OCI-LY1 (cell line): ENCODE measurements around the gene SLC27A1.
A peak's percentile ranks its signal among the peaks of the same experiment; 100 is the strongest.

ENCODE experiments used
- H2AFZ ChIP-seq: fragments of 200-600 bp; sonication (generic), shearing (Covaris generic); 2 replicates; pipeline ENCODE4 v1.6.0; 2014; ENCODE audit warnings: antibody characterized with exemption, mild to moderate bottlenecking, low read length
- H3F3A ChIP-seq: fragments of 200-600 bp; sonication (generic), shearing (Covaris generic); 2 replicates; pipeline ENCODE4 v1.6.0; 2014; ENCODE audit warnings: mild to moderate bottlenecking, antibody characterized with exemption, low read length, moderate library complexity; ENCODE audit not compliant: insufficient read depth
- H3K27ac ChIP-seq: fragments of 200-600 bp; sonication (generic); 2 replicates; pipeline ENCODE4 v1.5.1; 2014; ENCODE audit warnings: low read length, mixed run types, mild to moderate bottlenecking, low read depth; ENCODE audit not compliant: poor library complexity, severe bottlenecking
- H3K27me3 ChIP-seq: fragments of 200-600 bp; sonication (generic); 2 replicates; pipeline ENCODE4 v1.6.0; 2014; ENCODE audit warnings: antibody characterized with exemption, mild to moderate bottlenecking, low read length, moderate library complexity; ENCODE audit not compliant: insufficient read depth
- H3K36me3 ChIP-seq: fragments of 200-600 bp; sonication (generic); 2 replicates; pipeline ENCODE4 v1.6.1; 2014; ENCODE audit warnings: mild to moderate bottlenecking, antibody characterized with exemption, low read length, moderate library complexity, mixed read lengths; ENCODE audit not compliant: insufficient read depth
- H3K4me1 ChIP-seq: fragments of 200-600 bp; sonication (generic); 2 replicates; pipeline ENCODE4 v1.5.1; 2014; ENCODE audit warnings: mild to moderate bottlenecking, low read length, moderate library complexity; ENCODE audit not compliant: insufficient read depth, severe bottlenecking
- H3K4me2 ChIP-seq: fragments of 200-600 bp; sonication (generic), shearing (Covaris generic); 2 replicates; pipeline ENCODE4 v1.6.1; 2014; ENCODE audit warnings: low read length
- H3K4me3 ChIP-seq: fragments of 200-600 bp; sonication (generic); 2 replicates; pipeline ENCODE4 v1.5.1; 2014; ENCODE audit warnings: low read length, low read depth, mild to moderate bottlenecking, mixed read lengths; ENCODE audit not compliant: poor library complexity, severe bottlenecking
- H3K79me2 ChIP-seq: fragments of 200-600 bp; shearing (Covaris generic); 2 replicates; pipeline ENCODE4 v1.6.1; 2016; ENCODE audit warnings: mixed run types, low read length, mixed read lengths; ENCODE audit not compliant: insufficient read depth
- H3K9ac ChIP-seq: fragments of 200-600 bp; sonication (generic), shearing (Covaris generic); 2 replicates; pipeline ENCODE4 v1.6.1; 2014; ENCODE audit warnings: mild to moderate bottlenecking, low read length, mixed read lengths
- H3K9me2 ChIP-seq: fragments of 200-600 bp; sonication (generic), shearing (Covaris generic); 2 replicates; pipeline ENCODE4 v1.6.1; 2014; ENCODE audit warnings: low read depth, mild to moderate bottlenecking, low read length, mixed read lengths
- H3K9me3 ChIP-seq: fragments of 200-600 bp; shearing (Covaris generic); 2 replicates; pipeline ENCODE4 v1.6.1; 2014; ENCODE audit warnings: low read length, mixed read lengths
- H4K20me1 ChIP-seq: fragments of 200-600 bp; sonication (generic), shearing (Covaris generic); 2 replicates; pipeline ENCODE4 v1.6.0; 2016; ENCODE audit warnings: mild to moderate bottlenecking, low read length; ENCODE audit not compliant: insufficient read depth
- EZH2 ChIP-seq: fragments of 200-600 bp; sonication (generic), shearing (Covaris generic); IDR thresholded peaks from 2 replicates; pipeline ENCODE4 v1.8.0; 2017; ENCODE audit warnings: borderline replicate concordance, mixed run types, mild to moderate bottlenecking, antibody characterized with exemption, low read length, moderate library complexity, mixed read lengths
- TF ChIP-seq, protein P1 (sequence below): fragments of 200-600 bp; sonication (generic), shearing (Covaris generic); IDR thresholded peaks from 2 replicates; pipeline ENCODE4 v1.5.1; 2017; ENCODE audit warnings: mild to moderate bottlenecking, antibody characterized with exemption, low read length, moderate library complexity, mixed read lengths

SLC27A1 gene

DNA sequence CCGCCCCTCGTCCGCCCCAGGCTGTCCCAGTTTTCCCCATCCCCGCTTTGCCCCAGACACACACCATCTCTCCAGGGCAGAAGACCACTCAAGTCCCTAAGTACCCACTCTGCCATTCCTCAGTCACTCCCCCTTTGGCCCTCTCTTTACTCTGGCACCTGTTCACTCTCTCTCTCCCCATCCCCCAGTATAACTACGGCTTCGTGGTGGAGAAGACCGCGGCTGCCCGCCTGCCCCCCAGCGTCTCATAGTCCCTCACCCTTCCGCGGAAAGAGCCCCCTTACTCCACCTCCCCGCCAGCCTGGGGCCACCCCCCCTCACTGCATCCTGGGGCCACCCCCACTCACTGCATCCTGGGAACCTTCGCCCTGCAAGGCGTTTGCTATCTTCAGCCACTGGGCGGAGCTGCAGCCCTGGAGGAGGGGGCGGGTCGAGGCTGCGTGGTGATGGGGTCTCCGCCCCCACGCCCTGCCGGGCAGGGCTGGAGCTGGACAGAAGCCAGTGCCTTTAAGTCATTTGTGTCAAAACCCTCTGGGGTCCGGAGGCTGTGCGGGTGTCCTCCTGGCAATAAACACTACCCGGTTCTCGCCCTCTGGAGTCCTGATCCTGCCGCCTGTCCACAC is 45.5 kb upstream of the SLC27A1 start:
- Histone ChIP-seq H3K9me3 (no peaks in the 10 kb centered on the region), H3F3A (no peaks in the 10 kb centered on the region), H2AFZ (no peak overlapping the region), H3K9ac (no peak overlapping the region), H3K36me3 (no peaks in the 10 kb centered on the region), H3K9me2 (no peaks in the 10 kb centered on the region), H3K79me2 (no peaks in the 10 kb centered on the region), H3K4me2 (peak overlapping the region; percentile 39; the same call in 1 of the 2 replicates), H3K4me1 (peaks cover 26% of the 10 kb centered on the region), H3K27ac (no peak overlapping the region), H3K4me3 (peak overlapping the region; percentile 18), H3K27me3 (no peaks in the 10 kb centered on the region; the same call in 1 of the 2 replicates), H4K20me1 (no peaks in the 10 kb centered on the region)
- no peak for TF ChIP-seq EZH2
- TF ChIP-seq, protein P1, sequence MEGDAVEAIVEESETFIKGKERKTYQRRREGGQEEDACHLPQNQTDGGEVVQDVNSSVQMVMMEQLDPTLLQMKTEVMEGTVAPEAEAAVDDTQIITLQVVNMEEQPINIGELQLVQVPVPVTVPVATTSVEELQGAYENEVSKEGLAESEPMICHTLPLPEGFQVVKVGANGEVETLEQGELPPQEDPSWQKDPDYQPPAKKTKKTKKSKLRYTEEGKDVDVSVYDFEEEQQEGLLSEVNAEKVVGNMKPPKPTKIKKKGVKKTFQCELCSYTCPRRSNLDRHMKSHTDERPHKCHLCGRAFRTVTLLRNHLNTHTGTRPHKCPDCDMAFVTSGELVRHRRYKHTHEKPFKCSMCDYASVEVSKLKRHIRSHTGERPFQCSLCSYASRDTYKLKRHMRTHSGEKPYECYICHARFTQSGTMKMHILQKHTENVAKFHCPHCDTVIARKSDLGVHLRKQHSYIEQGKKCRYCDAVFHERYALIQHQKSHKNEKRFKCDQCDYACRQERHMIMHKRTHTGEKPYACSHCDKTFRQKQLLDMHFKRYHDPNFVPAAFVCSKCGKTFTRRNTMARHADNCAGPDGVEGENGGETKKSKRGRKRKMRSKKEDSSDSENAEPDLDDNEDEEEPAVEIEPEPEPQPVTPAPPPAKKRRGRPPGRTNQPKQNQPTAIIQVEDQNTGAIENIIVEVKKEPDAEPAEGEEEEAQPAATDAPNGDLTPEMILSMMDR: peak; percentile 66

DNA sequence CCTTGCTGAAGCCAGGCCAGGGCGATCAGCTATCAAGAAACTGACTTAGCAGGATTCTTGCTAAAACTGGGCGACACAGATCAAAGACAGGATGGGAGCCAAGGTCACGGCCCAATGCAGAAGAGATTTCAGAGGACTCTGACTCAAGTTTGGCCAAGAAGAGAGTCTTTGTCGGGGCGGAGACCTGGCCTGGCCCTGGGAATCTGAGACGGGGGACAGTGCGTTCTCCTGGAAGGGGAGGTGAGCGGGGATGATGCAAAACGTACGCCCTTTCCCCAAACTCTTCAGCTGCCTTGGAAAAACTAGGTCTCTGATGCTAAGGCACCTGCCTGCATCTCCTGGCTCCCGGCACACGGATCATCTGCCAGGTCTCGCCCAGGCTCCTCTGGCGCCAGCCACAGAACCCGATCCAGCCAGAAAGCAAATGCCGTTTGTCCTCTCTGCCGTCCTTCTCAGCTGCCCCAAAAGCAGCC is 40.6 kb upstream of the SLC27A1 start:
- H3K4me3 ChIP-seq: no peak overlapping the region
- H3K9me3 ChIP-seq: no peaks in the 10 kb centered on the region
- H3K4me1 ChIP-seq: peaks cover 10% of the 10 kb centered on the region
- no peak overlapping the region for H3K4me2 ChIP-seq
- no peaks in the 10 kb centered on the region for H3K9me2 ChIP-seq
- H3F3A ChIP-seq: no peaks in the 10 kb centered on the region
- H2AFZ ChIP-seq: no peak overlapping the region
- no peaks in the 10 kb centered on the region for H3K36me3 ChIP-seq
- no peaks in the 10 kb centered on the region for H3K79me2 ChIP-seq
- no peaks in the 10 kb centered on the region; the same call in 1 of the 2 replicates for H3K27me3 ChIP-seq
- H3K27ac ChIP-seq: no peak overlapping the region
- TF ChIP-seq EZH2: no peak
- TF ChIP-seq, protein P1: no peak
- H4K20me1 ChIP-seq: no peaks in the 10 kb centered on the region
- H3K9ac ChIP-seq: no peak overlapping the region

GRCh38 chr19:17431417-17431816 is 38.9 kb upstream of the SLC27A1 start:
- TF ChIP-seq, protein P1: no peak
- no peak for TF ChIP-seq EZH2
- Histone ChIP-seq H3K4me3 (no peak overlapping the region), H3K27ac (no peak overlapping the region), H3K79me2 (no peaks in the 10 kb centered on the region), H4K20me1 (no peaks in the 10 kb centered on the region), H3F3A (no peaks in the 10 kb centered on the region), H3K9me2 (no peaks in the 10 kb centered on the region), H3K9ac (no peak overlapping the region), H2AFZ (no peak overlapping the region), H3K9me3 (no peaks in the 10 kb centered on the region), H3K27me3 (peaks cover 3% of the 10 kb centered on the region; the same call in 1 of the 2 replicates), H3K4me1 (no peaks in the 10 kb centered on the region), H3K4me2 (no peak overlapping the region), H3K36me3 (no peaks in the 10 kb centered on the region)
